ENCODE results near the gene SCN7A.
"Not testable (repeated sequence)": the region's sequence is repeated elsewhere in the genome, so short reads cannot be mapped to it uniquely, and the experiment has no call there.

Gene SCN7A

GRCh38 chr2:166393008-166393407, 101.0 kb downstream of the SCN7A start:
- no peak for DNase-seq

GRCh38 chr2:166388481-166389070, 105.5 kb downstream of the SCN7A start:
- DNase-seq, result no peak

GRCh38 chr2:166385313-166385712, 108.7 kb downstream of the SCN7A start:
- DNase-seq, result no peak

GRCh38 chr2:166384774-166385173, 109.3 kb downstream of the SCN7A start:
- DNase-seq, result peak; percentile 27

- DNase-seq, result no peak
These were observed 111.6 kb downstream of the SCN7A start for GRCh38 chr2:166382448-166382847.

GRCh38 chr2:166380615-166381014, 113.4 kb downstream of the SCN7A start:
- no peak for DNase-seq

- DNase-seq, result no peak
These were observed 117.2 kb downstream of the SCN7A start for GRCh38 chr2:166376873-166377272.

GRCh38 chr2:166376488-166376828, 117.6 kb downstream of the SCN7A start:
- DNase-seq, result no peak

- peak; percentile 48 for DNase-seq
These were observed 118.1 kb downstream of the SCN7A start, which contains the start of gene SCN9A for GRCh38 chr2:166375736-166376487. Gene SCN9A (minus strand): TSS chr2:166375944. CDS start chr2:166311756, 64,188 bp downstream.

GRCh38 chr2:166375195-166375735, 118.8 kb downstream of the SCN7A start:
- peak; percentile 4 for DNase-seq

- DNase-seq, result peak; percentile 72
These were observed 120.1 kb downstream of the SCN7A start for GRCh38 chr2:166373951-166374350.

- no peak for DNase-seq
These were observed 120.5 kb downstream of the SCN7A start for GRCh38 chr2:166373539-166373938.

GRCh38 chr2:166373105-166373504, 120.9 kb downstream of the SCN7A start:
- no peak for DNase-seq

GRCh38 chr2:166372046-166372445, 122.0 kb downstream of the SCN7A start:
- peak; percentile 27 for DNase-seq

- DNase-seq, result no peak
These were observed 128.1 kb downstream of the SCN7A start for GRCh38 chr2:166365803-166366420.

- DNase-seq, result no peak
These were observed 128.8 kb downstream of the SCN7A start for GRCh38 chr2:166365239-166365638.

GRCh38 chr2:166364476-166365161, 129.4 kb downstream of the SCN7A start:
- DNase-seq, result no peak

- peak; percentile 39 for DNase-seq
These were observed 132.5 kb downstream of the SCN7A start for GRCh38 chr2:166361351-166362153.

- no peak for DNase-seq
These were observed 133.1 kb downstream of the SCN7A start for GRCh38 chr2:166360906-166361305.

- no peak for DNase-seq
These were observed 133.6 kb downstream of the SCN7A start for GRCh38 chr2:166360426-166360825.

- not testable (repeated sequence) for DNase-seq
These were observed 136.1 kb downstream of the SCN7A start for GRCh38 chr2:166357950-166358321.

All from fibroblast of skin of right quadriceps (primary cell).